ENCODE measurements around the gene TPST2. TPM values are rescaled to one million over a fixed set of nuclear protein-coding genes. Genes with fewer than 3 reads are reported as not detected.

The TPST2 gene
- total RNA-seq, 2 experiments from 2014 or later: 30.7 to 33.6 TPM

DNA sequence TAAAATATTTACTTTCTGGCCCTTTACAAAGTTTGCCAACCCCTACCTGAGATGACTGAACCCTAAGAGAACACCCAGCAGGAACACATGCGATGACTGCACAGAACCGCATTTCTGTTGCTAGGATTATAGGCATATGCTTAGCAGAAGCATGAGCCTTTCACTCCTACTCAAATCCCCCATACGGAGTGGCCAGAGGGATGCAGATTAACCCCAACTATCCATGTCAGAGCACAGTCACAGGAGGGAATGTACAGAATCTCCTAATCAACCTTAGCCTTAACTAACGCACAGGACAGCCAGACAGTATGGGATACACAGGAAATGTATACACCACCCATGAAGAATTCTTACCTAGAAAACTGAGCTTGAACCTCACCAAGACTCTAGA, 112.6 kb downstream of the TPST2 start:
- ChIA-PET CTCF (interaction anchor here (7.7 kb wide), 1 partner anchor 16 kb away, joined by 48 read pairs; no protein-coding TSS in a partner anchor), POLR2A (no interaction called here)
- DNase-seq (no peak), ATAC-seq (no peak)
- Mint-ChIP-seq H3K4me1 (ENCODE audit: low read depth) (peaks cover 54% of the 10 kb centered on the region), H3K9me3 (no peaks in the 10 kb centered on the region), H3K4me3 (peak overlapping the region; percentile 34), H3K27ac (peak overlapping the region; percentile 12), H3K27me3 (no peaks in the 10 kb centered on the region), H3K36me3 (ENCODE audit: low read depth) (peaks cover 68% of the 10 kb centered on the region)
- TF ChIP-seq, protein P1, sequence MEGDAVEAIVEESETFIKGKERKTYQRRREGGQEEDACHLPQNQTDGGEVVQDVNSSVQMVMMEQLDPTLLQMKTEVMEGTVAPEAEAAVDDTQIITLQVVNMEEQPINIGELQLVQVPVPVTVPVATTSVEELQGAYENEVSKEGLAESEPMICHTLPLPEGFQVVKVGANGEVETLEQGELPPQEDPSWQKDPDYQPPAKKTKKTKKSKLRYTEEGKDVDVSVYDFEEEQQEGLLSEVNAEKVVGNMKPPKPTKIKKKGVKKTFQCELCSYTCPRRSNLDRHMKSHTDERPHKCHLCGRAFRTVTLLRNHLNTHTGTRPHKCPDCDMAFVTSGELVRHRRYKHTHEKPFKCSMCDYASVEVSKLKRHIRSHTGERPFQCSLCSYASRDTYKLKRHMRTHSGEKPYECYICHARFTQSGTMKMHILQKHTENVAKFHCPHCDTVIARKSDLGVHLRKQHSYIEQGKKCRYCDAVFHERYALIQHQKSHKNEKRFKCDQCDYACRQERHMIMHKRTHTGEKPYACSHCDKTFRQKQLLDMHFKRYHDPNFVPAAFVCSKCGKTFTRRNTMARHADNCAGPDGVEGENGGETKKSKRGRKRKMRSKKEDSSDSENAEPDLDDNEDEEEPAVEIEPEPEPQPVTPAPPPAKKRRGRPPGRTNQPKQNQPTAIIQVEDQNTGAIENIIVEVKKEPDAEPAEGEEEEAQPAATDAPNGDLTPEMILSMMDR (IDR thresholded peaks at IDR 0.05): no peak
- intact Hi-C loops (cut with micrococcal nuclease): no loop called here

DNA sequence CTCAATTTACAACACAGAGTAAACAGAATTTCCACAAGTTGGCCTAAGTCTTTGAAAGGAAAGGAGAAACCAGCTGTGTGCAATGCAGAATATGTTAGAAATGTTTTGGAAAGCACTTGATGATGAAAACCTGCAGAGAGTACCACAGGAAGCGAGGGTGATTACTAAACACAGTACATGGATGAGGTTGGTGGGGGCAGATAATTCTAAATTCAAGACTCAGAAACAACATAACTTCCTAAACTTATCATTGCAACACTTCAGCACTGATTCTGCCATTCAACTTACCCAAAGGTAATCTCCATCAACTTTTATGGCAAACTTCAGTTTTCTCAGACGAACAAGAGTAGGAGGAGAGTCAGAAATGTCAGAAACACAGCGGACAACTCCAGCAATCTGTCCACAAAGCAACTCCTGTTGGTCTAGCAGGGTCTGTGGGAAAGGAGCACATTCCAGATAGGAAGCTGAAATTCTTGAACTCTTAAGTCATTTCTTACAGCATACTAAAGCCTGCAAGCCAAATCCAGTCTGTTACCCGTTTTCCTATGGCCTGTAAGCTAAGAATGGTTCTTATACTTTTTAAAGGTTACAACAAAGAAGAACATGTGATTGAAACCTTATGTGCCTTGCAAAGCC, 113.1 kb downstream of the TPST2 start:
- TF ChIP-seq, protein P1 (IDR thresholded peaks at IDR 0.05): no peak
- H3K36me3 Mint-ChIP-seq (ENCODE audit: low read depth): peaks cover 66% of the 10 kb centered on the region
- no peak overlapping the region for H3K4me3 Mint-ChIP-seq
- H3K27me3 Mint-ChIP-seq: no peaks in the 10 kb centered on the region
- peaks cover 49% of the 10 kb centered on the region for H3K4me1 Mint-ChIP-seq (ENCODE audit: low read depth)
- no peak overlapping the region for H3K27ac Mint-ChIP-seq
- ChIA-PET POLR2A (no interaction called here), CTCF (interaction anchor here (7.7 kb wide), 1 partner anchor 15 kb away, joined by 48 read pairs; no protein-coding TSS in a partner anchor)
- H3K9me3 Mint-ChIP-seq: no peaks in the 10 kb centered on the region
- ATAC-seq (no peak), DNase-seq (no peak)
- intact Hi-C loops (cut with micrococcal nuclease): no loop called here

DNA sequence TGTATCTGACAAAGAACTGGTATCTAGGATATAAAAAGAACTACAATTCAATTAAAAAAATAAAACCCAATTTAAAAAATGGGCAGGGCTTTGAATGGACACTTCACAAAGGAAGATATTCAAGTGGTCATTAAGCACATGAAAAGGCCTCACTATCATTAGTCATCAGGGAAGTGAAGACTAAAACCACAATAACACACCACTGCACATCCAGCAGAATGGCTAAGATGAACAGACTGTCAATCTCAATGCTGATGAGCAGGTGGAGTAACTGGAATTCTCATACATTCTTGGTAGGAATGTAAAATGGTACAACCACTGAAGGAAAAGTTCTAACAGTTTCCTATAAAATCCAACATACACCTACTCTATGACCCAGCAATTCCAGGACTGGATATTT, 115.2 kb downstream of the TPST2 start:
- TF ChIP-seq, protein P1 (IDR thresholded peaks at IDR 0.05): no peak
- intact Hi-C loops (cut with micrococcal nuclease): no loop called here
- no peak for ATAC-seq
- peaks cover 52% of the 10 kb centered on the region for H3K36me3 Mint-ChIP-seq (ENCODE audit: low read depth)
- ChIA-PET POLR2A (interaction anchor here (1.1 kb wide), 1 partner anchor 10 kb away, joined by 3 read pairs; no protein-coding TSS in a partner anchor), CTCF (interaction anchor here (1.2 kb wide), 1 partner anchor 14 kb away, joined by 4 read pairs; no protein-coding TSS in a partner anchor)
- H3K4me1 Mint-ChIP-seq (ENCODE audit: low read depth): peaks cover 32% of the 10 kb centered on the region
- no peak overlapping the region for H3K27ac Mint-ChIP-seq
- no peak for DNase-seq
- no peak overlapping the region for H3K4me3 Mint-ChIP-seq
- no peaks in the 10 kb centered on the region for H3K9me3 Mint-ChIP-seq
- H3K27me3 Mint-ChIP-seq: no peaks in the 10 kb centered on the region

Small RNA genes within 50 kb of the gene (microRNA-seq; reads per million reads assigned to microRNA genes)
- 23.3 reads per million, percentile 49 among the genes with 10 or more reads in this experiment for gene MIR548J (ENCODE audit: borderline microRNAs expressed, borderline replicate concordance)

Other genes with a start within 250 kb of the TPST2 start
- gene ASPHD2, start 160.9 kb downstream of the TPST2 start, total RNA-seq: 10 to 100 TPM; 12.0 to 14.0 TPM
- 10 to 100 TPM; 51.8 to 53.5 TPM for gene HPS4, start 106.3 kb downstream of the TPST2 start, total RNA-seq
- 10 to 100 TPM; 24.8 to 26.3 TPM for gene SRRD, start 106.3 kb downstream of the TPST2 start, total RNA-seq
- 10 to 100 TPM; 37.4 to 37.8 TPM for gene TFIP11, start 77.7 kb downstream of the TPST2 start, total RNA-seq
- gene CRYBB1, start 27.9 kb upstream of the TPST2 start, total RNA-seq: not detected
- gene CRYBA4, start 31.8 kb upstream of the TPST2 start, total RNA-seq: not detected
- gene MIAT, start 67.5 kb upstream of the TPST2 start, total RNA-seq: 10 to 100 TPM; 11.6 to 11.9 TPM